GM23338 (cell line): Measurements from ENCODE around the gene VPS39. TPM values are rescaled to one million over a fixed set of nuclear protein-coding genes. Genes with fewer than 3 reads are reported as not detected.

Experiments
- ATAC-seq: fragments of 200-7000 bp; cut with Tn5 transposase; 3 replicates; pipeline ENCODE4 v1.9.1; 2020
- DNase-seq: peaks from one replicate; pipeline ENCODE4 v3.0.0-alpha.2; 2015; ENCODE audit warnings: low spot score
- H2AFZ ChIP-seq: fragments of 200-600 bp; sonication (generic); 2 replicates; pipeline ENCODE4 v1.8.0; 2016; ENCODE audit warnings: antibody characterized with exemption, mild to moderate bottlenecking, moderate library complexity
- H3F3A ChIP-seq: fragments of 200-600 bp; sonication (generic); replicated peaks from 2 replicates; pipeline ENCODE4 v1.8.0; 2017; ENCODE audit warnings: antibody characterized with exemption, mixed run types, low read depth
- H3K27ac ChIP-seq: fragments of 200-600 bp; sonication (generic); 2 replicates; pipeline ENCODE4 v1.6.1; 2016; ENCODE audit warnings: low read depth
- H3K27me3 ChIP-seq: fragments of 200-600 bp; sonication (generic); 2 replicates; pipeline ENCODE4 v1.8.0; 2016; ENCODE audit warnings: mild to moderate bottlenecking, mixed run types, moderate library complexity; ENCODE audit not compliant: insufficient read depth
- H3K36me3 ChIP-seq: fragments of 200-600 bp; sonication (generic); 2 replicates; pipeline ENCODE4 v1.8.0; 2016; ENCODE audit warnings: mild to moderate bottlenecking; ENCODE audit not compliant: insufficient read depth
- H3K4me1 ChIP-seq: fragments of 200-600 bp; sonication (generic); 2 replicates; pipeline ENCODE4 v1.8.0; 2016; ENCODE audit warnings: mild to moderate bottlenecking, moderate library complexity; ENCODE audit not compliant: insufficient read depth
- H3K4me2 ChIP-seq: fragments of 200-600 bp; sonication (generic); 2 replicates; pipeline ENCODE4 v1.7.1; 2017; ENCODE audit warnings: mixed run types
- H3K4me3 ChIP-seq: fragments of 200-600 bp; sonication (generic); 2 replicates; pipeline ENCODE4 v1.6.1; 2016; ENCODE audit warnings: mixed run types
- H3K79me2 ChIP-seq: fragments of 200-600 bp; sonication (generic); replicated peaks from 2 replicates; pipeline ENCODE4 v1.8.0; 2017; ENCODE audit warnings: mild to moderate bottlenecking; ENCODE audit not compliant: insufficient read depth
- H3K9me2 ChIP-seq: fragments of 200-600 bp; sonication (generic); 2 replicates; pipeline ENCODE4 v1.8.0; 2017; ENCODE audit not compliant: insufficient read depth
- H4K20me1 ChIP-seq: fragments of 200-600 bp; sonication (generic); replicated peaks from 2 replicates; pipeline ENCODE4 v1.8.0; 2017; ENCODE audit warnings: mild to moderate bottlenecking; ENCODE audit not compliant: insufficient read depth
- H3K27ac Mint-ChIP-seq: 2 replicates; pipeline ENCODE4 v1.8.0; 2020; ENCODE audit warnings: inconsistent platforms, mild to moderate bottlenecking, moderate library complexity, mixed read lengths
- H3K27me3 Mint-ChIP-seq: 3 replicates; pipeline ENCODE4 v1.8.0; 2022; ENCODE audit warnings: low read depth, mild to moderate bottlenecking, moderate library complexity, mixed read lengths, inconsistent platforms; ENCODE audit not compliant: insufficient read depth, poor library complexity
- H3K36me3 Mint-ChIP-seq: 3 replicates; pipeline ENCODE4 v1.8.0; 2021; ENCODE audit warnings: low read depth, mild to moderate bottlenecking, inconsistent platforms, moderate library complexity, mixed read lengths
- H3K4me1 Mint-ChIP-seq: 3 replicates; pipeline ENCODE4 v1.8.0; 2020; ENCODE audit warnings: mild to moderate bottlenecking, inconsistent platforms, mixed read lengths
- H3K4me3 Mint-ChIP-seq: 3 replicates; pipeline ENCODE4 v1.8.0; 2021; ENCODE audit warnings: moderate library complexity, mild to moderate bottlenecking, inconsistent platforms, mixed read lengths
- H3K9me3 Mint-ChIP-seq: 3 replicates; pipeline ENCODE4 v1.8.0; 2020; ENCODE audit warnings: moderate library complexity, mild to moderate bottlenecking, inconsistent platforms, mixed read lengths
- CREB1 ChIP-seq: fragments of 250-450 bp; sonication (Bioruptor Pico); IDR thresholded peaks from 2 replicates; pipeline ENCODE4 v1.5.0; 2020; ENCODE audit warnings: low read depth, mild to moderate bottlenecking, moderate library complexity
- EZH2 ChIP-seq: fragments of 200-600 bp; sonication (generic); IDR thresholded peaks from one replicate; pipeline ENCODE4 v1.8.0; 2017; ENCODE audit warnings: antibody characterized with exemption, mild to moderate bottlenecking, low read depth; ENCODE audit not compliant: unreplicated experiment
- EZH2phosphoT487 ChIP-seq: fragments of 200-600 bp; sonication (generic); IDR thresholded peaks from one replicate; pipeline ENCODE4 v1.8.1; 2018; ENCODE audit warnings: antibody characterized with exemption; ENCODE audit not compliant: unreplicated experiment
- JUNB ChIP-seq: IDR thresholded peaks from one replicate; pipeline ENCODE4 v1.6.1; 2016; ENCODE audit warnings: antibody characterized with exemption; ENCODE audit not compliant: unreplicated experiment
- NANOG ChIP-seq: IDR thresholded peaks from 2 replicates; pipeline ENCODE4 v1.6.1; 2016; ENCODE audit warnings: antibody characterized with exemption, borderline replicate concordance
- POLR2AphosphoS5 ChIP-seq: IDR thresholded peaks from 2 replicates; pipeline ENCODE4 v1.6.1; 2016; ENCODE audit warnings: antibody characterized with exemption, low read depth
- REST ChIP-seq: IDR thresholded peaks from one replicate; pipeline ENCODE4 v1.6.1; 2018; ENCODE audit warnings: antibody characterized with exemption; ENCODE audit not compliant: unreplicated experiment
- STAT1 ChIP-seq: IDR thresholded peaks from one replicate; pipeline ENCODE4 v1.6.1; 2016; ENCODE audit warnings: antibody characterized with exemption; ENCODE audit not compliant: unreplicated experiment
- ZNF114 ChIP-seq: fragments of 250-450 bp; sonication (Bioruptor Pico); IDR thresholded peaks from 2 replicates; pipeline ENCODE4 v1.5.0; 2020; ENCODE audit warnings: mild to moderate bottlenecking, moderate library complexity
- ZNF331 ChIP-seq: fragments of 250-450 bp; sonication (Bioruptor Pico); IDR thresholded peaks from 2 replicates; pipeline ENCODE4 v1.5.0; 2020; ENCODE audit warnings: low read depth, mild to moderate bottlenecking, moderate library complexity
- polyA plus RNA-seq: library from polyadenylated mRNA; unstranded; fragments of >200 nt; fragmentation: Nextera tagmentation; extraction: Ambion mirVana; gene quantifications from 2 replicates; pipeline ENCODE4 v1.2.1, GENCODE V29; 2016
- total RNA-seq: library from RNA; depleted of rRNA; stranded (reverse); fragments of >200 nt; shearing (Covaris generic); gene quantifications from 2 replicates; pipeline ENCODE4 v1.2.3, GENCODE V29; 2014
- TF ChIP-seq, protein P1 (sequence below): fragments of 250-450 bp; sonication (Bioruptor Pico); IDR thresholded peaks from 2 replicates; pipeline ENCODE4 v1.5.0; 2020; ENCODE audit warnings: mild to moderate bottlenecking, moderate library complexity
- TF ChIP-seq, protein P2 (sequence below): IDR thresholded peaks from 2 replicates; pipeline ENCODE4 v1.6.1; 2016; ENCODE audit warnings: antibody characterized with exemption
- TF ChIP-seq, protein P3 (sequence below), 2 experiments: fragments of 200-600 bp in 1 of 2; sonication (generic) in 1 of 2; conservative IDR thresholded peaks; 2 replicates each; pipeline versions ENCODE4 v1.5.1 to v1.6.1; 2016 to 2017; ENCODE audit warnings: antibody characterized with exemption in 2 of 2, low read depth in 2 of 2, mild to moderate bottlenecking in 2 of 2, moderate library complexity in 1 of 2

Gene VPS39
- total and polyA plus RNA-seq, 2 experiments from 2014 or later: 14.9 to 45.1 TPM

DNA sequence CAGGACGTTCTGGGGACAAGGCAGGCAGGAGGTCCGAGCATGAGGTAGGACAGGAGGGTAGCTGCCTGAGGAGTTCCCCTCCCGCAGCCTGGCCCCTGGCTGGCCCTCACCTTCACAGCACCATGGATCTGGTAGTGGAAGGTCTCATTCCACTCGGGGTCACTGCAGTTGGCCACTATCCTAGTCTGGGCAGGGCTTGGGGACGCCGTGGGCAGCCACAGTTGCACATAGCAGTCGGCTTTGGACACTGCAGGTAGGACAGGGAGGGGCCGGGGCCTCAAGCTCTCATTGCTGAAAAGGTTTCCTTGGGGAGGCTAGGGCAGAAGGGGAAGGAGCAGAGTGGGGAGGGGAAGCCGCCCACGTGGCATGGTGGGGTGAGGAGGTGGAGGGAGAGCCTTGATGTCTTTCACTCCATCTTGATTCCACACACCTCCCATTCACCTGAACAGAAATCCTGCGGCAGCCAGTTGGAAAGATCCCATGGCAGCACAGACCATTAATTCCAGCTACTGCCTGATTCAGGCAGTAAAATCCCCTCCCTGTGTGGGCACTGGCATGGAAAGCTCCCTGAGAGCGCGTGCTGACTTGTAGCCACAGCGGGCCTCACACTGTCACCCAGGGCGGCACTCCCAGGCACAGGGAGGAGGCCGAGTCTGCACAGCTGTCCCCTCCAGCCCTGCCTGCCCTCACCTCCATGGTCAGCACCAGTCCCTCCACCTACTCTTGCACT lies 53.7 kb downstream of the VPS39 start:
- no peaks in the 10 kb centered on the region for H3K9me3 Mint-ChIP-seq
- no peak overlapping the region for H3K4me3 Mint-ChIP-seq
- Histone ChIP-seq H3K36me3 (no peaks in the 10 kb centered on the region), H3K27me3 (no peaks in the 10 kb centered on the region), H3K9me2 (no peaks in the 10 kb centered on the region), H3K4me1 (no peaks in the 10 kb centered on the region), H3K4me3 (no peak overlapping the region), H3K79me2 (no peaks in the 10 kb centered on the region), H2AFZ (no peak overlapping the region), H4K20me1 (no peaks in the 10 kb centered on the region), H3K4me2 (no peak overlapping the region), H3F3A (no peaks in the 10 kb centered on the region), H3K27ac (no peak overlapping the region)
- peaks cover 14% of the 10 kb centered on the region for H3K27me3 Mint-ChIP-seq
- H3K27ac Mint-ChIP-seq: no peak overlapping the region
- TF ChIP-seq ZNF114 (CRISPR knock-in tag): no peak
- no peak for TF ChIP-seq EZH2
- no peak for TF ChIP-seq REST
- TF ChIP-seq, protein P1, sequence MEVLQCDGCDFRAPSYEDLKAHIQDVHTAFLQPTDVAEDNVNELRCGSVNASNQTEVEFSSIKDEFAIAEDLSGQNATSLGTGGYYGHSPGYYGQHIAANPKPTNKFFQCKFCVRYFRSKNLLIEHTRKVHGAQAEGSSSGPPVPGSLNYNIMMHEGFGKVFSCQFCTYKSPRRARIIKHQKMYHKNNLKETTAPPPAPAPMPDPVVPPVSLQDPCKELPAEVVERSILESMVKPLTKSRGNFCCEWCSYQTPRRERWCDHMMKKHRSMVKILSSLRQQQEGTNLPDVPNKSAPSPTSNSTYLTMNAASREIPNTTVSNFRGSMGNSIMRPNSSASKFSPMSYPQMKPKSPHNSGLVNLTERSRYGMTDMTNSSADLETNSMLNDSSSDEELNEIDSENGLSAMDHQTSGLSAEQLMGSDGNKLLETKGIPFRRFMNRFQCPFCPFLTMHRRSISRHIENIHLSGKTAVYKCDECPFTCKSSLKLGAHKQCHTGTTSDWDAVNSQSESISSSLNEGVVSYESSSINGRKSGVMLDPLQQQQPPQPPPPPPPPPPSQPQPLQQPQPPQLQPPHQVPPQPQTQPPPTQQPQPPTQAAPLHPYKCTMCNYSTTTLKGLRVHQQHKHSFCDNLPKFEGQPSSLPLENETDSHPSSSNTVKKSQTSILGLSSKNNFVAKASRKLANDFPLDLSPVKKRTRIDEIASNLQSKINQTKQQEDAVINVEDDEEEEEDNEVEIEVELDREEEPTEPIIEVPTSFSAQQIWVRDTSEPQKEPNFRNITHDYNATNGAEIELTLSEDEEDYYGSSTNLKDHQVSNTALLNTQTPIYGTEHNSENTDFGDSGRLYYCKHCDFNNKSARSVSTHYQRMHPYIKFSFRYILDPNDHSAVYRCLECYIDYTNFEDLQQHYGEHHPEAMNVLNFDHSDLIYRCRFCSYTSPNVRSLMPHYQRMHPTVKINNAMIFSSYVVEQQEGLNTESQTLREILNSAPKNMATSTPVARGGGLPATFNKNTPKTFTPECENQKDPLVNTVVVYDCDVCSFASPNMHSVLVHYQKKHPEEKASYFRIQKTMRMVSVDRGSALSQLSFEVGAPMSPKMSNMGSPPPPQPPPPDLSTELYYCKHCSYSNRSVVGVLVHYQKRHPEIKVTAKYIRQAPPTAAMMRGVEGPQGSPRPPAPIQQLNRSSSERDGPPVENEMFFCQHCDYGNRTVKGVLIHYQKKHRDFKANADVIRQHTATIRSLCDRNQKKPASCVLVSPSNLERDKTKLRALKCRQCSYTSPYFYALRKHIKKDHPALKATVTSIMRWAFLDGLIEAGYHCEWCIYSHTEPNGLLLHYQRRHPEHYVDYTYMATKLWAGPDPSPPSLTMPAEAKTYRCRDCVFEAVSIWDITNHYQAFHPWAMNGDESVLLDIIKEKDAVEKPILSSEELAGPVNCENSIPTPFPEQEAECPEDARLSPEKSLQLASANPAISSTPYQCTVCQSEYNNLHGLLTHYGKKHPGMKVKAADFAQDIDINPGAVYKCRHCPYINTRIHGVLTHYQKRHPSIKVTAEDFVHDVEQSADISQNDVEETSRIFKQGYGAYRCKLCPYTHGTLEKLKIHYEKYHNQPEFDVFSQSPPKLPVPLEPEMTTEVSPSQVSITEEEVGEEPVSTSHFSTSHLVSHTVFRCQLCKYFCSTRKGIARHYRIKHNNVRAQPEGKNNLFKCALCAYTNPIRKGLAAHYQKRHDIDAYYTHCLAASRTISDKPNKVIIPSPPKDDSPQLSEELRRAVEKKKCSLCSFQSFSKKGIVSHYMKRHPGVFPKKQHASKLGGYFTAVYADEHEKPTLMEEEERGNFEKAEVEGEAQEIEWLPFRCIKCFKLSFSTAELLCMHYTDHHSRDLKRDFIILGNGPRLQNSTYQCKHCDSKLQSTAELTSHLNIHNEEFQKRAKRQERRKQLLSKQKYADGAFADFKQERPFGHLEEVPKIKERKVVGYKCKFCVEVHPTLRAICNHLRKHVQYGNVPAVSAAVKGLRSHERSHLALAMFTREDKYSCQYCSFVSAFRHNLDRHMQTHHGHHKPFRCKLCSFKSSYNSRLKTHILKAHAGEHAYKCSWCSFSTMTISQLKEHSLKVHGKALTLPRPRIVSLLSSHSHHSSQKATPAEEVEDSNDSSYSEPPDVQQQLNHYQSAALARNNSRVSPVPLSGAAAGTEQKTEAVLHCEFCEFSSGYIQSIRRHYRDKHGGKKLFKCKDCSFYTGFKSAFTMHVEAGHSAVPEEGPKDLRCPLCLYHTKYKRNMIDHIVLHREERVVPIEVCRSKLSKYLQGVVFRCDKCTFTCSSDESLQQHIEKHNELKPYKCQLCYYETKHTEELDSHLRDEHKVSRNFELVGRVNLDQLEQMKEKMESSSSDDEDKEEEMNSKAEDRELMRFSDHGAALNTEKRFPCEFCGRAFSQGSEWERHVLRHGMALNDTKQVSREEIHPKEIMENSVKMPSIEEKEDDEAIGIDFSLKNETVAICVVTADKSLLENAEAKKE: no peak
- no peak for TF ChIP-seq JUNB
- TF ChIP-seq NANOG: no peak
- TF ChIP-seq, protein P2, sequence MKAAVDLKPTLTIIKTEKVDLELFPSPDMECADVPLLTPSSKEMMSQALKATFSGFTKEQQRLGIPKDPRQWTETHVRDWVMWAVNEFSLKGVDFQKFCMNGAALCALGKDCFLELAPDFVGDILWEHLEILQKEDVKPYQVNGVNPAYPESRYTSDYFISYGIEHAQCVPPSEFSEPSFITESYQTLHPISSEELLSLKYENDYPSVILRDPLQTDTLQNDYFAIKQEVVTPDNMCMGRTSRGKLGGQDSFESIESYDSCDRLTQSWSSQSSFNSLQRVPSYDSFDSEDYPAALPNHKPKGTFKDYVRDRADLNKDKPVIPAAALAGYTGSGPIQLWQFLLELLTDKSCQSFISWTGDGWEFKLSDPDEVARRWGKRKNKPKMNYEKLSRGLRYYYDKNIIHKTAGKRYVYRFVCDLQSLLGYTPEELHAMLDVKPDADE: no peak
- no peak for TF ChIP-seq EZH2phosphoT487
- TF ChIP-seq, protein P3, sequence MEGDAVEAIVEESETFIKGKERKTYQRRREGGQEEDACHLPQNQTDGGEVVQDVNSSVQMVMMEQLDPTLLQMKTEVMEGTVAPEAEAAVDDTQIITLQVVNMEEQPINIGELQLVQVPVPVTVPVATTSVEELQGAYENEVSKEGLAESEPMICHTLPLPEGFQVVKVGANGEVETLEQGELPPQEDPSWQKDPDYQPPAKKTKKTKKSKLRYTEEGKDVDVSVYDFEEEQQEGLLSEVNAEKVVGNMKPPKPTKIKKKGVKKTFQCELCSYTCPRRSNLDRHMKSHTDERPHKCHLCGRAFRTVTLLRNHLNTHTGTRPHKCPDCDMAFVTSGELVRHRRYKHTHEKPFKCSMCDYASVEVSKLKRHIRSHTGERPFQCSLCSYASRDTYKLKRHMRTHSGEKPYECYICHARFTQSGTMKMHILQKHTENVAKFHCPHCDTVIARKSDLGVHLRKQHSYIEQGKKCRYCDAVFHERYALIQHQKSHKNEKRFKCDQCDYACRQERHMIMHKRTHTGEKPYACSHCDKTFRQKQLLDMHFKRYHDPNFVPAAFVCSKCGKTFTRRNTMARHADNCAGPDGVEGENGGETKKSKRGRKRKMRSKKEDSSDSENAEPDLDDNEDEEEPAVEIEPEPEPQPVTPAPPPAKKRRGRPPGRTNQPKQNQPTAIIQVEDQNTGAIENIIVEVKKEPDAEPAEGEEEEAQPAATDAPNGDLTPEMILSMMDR (conservative IDR thresholded peaks at IDR 0.05; ENCODE audit: low read depth in 2 of 2): no peak
- no peak for TF ChIP-seq CREB1 (CRISPR knock-in tag)
- TF ChIP-seq ZNF331 (CRISPR knock-in tag): no peak
- no peak for TF ChIP-seq STAT1
- no peak for TF ChIP-seq POLR2AphosphoS5
- H3K36me3 Mint-ChIP-seq: no peaks in the 10 kb centered on the region; the same call in 2 of the 3 replicates
- peaks cover 6% of the 10 kb centered on the region; the same call in 1 of the 3 replicates for H3K4me1 Mint-ChIP-seq
- no peak for DNase-seq
- ATAC-seq: no peak
